ENCODE results near the gene PYCR2. TPM values are rescaled to one million over a fixed set of nuclear protein-coding genes. Genes with fewer than 3 reads are reported as not detected.

PYCR2 gene
- 41.6 to 49.5 TPM (median 47.8 TPM) in 5 replicates for total RNA-seq (2022; extraction: Qiagen RNA extraction)

GRCh38 chr1:225923692-225924555 lies at the start of gene PYCR2:
TSS of gene PYCR2 (minus strand) at chr1:225924250. CDS start at chr1:225924110, 140 bp downstream.

GRCh38 chr1:225941187-225941941 lies 17.3 kb upstream of the PYCR2 start, which contains the start of gene LEFTY2:
TSS of gene LEFTY2 (minus strand) at chr1:225941220. CDS start at chr1:225941140, 80 bp downstream.

DNA sequence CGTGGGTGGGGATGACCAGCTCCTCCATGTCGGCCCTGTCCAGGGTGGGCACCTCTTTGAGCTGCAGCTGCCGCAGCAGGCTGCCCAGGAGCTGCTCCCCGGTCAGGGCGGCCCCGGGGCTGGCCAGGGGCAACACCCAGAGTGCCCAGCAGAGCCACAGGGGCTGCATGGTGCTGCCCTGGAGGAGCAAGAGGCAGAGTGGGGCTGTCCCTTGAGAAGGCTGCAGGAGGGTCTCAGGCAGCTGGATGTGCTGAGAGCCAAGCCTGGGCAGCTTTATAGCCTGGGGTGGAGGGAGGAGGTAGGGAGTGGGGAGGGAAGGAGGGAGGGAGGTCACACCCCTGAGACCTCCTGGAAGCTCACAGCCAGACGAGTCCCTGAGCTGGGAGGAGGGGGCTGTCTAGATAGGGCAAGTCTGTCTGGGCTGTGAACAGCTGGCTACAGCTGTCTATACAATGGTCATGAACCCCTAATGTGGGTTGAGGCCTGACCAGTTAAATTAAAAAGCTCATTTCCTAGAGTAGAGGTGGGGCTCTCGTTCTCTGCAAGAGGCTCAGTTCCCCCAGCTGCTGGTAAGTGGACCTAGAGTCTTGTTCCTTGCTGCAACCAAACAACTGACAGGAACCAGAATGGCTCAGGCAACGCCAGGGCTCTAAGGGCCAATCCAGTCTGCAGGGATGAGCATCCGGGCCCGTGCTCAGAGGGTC lies 35.0 kb downstream of the PYCR2 start, which contains the start of gene LEFTY1:
LEFTY1 (minus strand) TSS at position 249 of the 704 bp plus-strand sequence; CDS start at position 169, 80 bp downstream.

GRCh38 chr1:225881959-225882693 lies 41.9 kb downstream of the PYCR2 start, which contains the start of gene TMEM63A:
TSS of gene TMEM63A (minus strand) at chr1:225882380. CDS start at chr1:225877580, 4,800 bp downstream.

Other genes starting within 250 kb of the PYCR2 start
- 210 to 367 TPM (median 224 TPM) in 5 replicates for gene SRP9, start 146.4 kb downstream of the PYCR2 start, total RNA-seq (2022; extraction: Qiagen RNA extraction)
- 201 to 236 TPM (median 215 TPM) in 5 replicates for gene EPHX1, start 114.1 kb downstream of the PYCR2 start, total RNA-seq (2022; extraction: Qiagen RNA extraction)
- gene TMEM63A, start 41.9 kb downstream of the PYCR2 start, total RNA-seq (2022; extraction: Qiagen RNA extraction) = 2.8 to 6.9 TPM (median 5.3 TPM) in 5 replicates
- gene LEFTY1, start 35.1 kb downstream of the PYCR2 start, total RNA-seq (2022; extraction: Qiagen RNA extraction) = 0.61 to 2.0 TPM (median 1.3 TPM) in 5 replicates
- gene LEFTY2, start 17.0 kb upstream of the PYCR2 start, total RNA-seq (2022; extraction: Qiagen RNA extraction) = 0.10 to 0.29 TPM (median 0.24 TPM) in 3 of 5 replicates, not detected in the others
- 7.3 to 10.2 TPM (median 8.4 TPM) in 5 replicates for gene SDE2, start 75.1 kb upstream of the PYCR2 start, total RNA-seq (2022; extraction: Qiagen RNA extraction)
- 352 to 450 TPM (median 386 TPM) in 5 replicates for gene H3-3A, start 138.5 kb upstream of the PYCR2 start, total RNA-seq (2022; extraction: Qiagen RNA extraction)

Measured in A549 treated with dexamethasone at 1 μM for 4 hours (cell line).